Measurements from ENCODE around the gene ATXN10.

Gene ATXN10

DNA sequence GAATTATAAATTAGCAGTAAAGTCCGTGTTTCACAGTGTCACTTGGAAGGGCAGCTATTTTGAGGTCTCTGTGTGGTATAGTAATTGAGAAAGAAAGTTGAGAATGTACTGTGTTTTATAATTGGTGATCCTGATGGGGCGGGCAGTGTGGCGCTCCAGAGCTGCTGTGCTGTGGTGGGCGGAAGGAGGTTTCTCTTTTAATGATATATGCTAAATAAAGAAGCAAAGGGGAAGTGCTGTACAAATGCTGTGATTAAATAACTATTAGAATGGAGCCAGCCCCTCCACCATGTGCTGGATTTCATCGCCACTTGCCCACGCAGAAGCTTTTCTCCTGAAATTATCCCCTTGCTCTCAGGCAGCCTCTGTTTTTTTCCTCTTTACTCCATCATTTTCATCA lies 24.6 kb downstream of the ATXN10 start:
- TF ChIP-seq, protein P1, sequence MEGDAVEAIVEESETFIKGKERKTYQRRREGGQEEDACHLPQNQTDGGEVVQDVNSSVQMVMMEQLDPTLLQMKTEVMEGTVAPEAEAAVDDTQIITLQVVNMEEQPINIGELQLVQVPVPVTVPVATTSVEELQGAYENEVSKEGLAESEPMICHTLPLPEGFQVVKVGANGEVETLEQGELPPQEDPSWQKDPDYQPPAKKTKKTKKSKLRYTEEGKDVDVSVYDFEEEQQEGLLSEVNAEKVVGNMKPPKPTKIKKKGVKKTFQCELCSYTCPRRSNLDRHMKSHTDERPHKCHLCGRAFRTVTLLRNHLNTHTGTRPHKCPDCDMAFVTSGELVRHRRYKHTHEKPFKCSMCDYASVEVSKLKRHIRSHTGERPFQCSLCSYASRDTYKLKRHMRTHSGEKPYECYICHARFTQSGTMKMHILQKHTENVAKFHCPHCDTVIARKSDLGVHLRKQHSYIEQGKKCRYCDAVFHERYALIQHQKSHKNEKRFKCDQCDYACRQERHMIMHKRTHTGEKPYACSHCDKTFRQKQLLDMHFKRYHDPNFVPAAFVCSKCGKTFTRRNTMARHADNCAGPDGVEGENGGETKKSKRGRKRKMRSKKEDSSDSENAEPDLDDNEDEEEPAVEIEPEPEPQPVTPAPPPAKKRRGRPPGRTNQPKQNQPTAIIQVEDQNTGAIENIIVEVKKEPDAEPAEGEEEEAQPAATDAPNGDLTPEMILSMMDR (IDR thresholded peaks at IDR 0.05; ENCODE audit: insufficient read depth, low read depth, low read length, missing control alignments): no peak
- DNase-seq (ENCODE audit: low read depth): peak; percentile 51
- no peak overlapping the region for H3K4me3 ChIP-seq (ENCODE audit: low read depth, low read length)

GRCh38 chr22:45698094-45698493 lies 26.5 kb downstream of the ATXN10 start:
- H3K4me3 ChIP-seq (ENCODE audit: low read depth, low read length): no peak overlapping the region
- DNase-seq (ENCODE audit: low read depth): no peak
- TF ChIP-seq, protein P1 (IDR thresholded peaks at IDR 0.05; ENCODE audit: insufficient read depth, low read depth, low read length, missing control alignments): no peak

GRCh38 chr22:45702981-45703380 lies 31.3 kb downstream of the ATXN10 start:
- H3K4me3 ChIP-seq (ENCODE audit: low read depth, low read length): no peak overlapping the region
- DNase-seq (ENCODE audit: low read depth): no peak

GRCh38 chr22:45703758-45704157 lies 32.1 kb downstream of the ATXN10 start:
- TF ChIP-seq, protein P1 (IDR thresholded peaks at IDR 0.05; ENCODE audit: insufficient read depth, low read depth, low read length, missing control alignments): no peak
- H3K4me3 ChIP-seq (ENCODE audit: low read depth, low read length): no peak overlapping the region
- no peak for DNase-seq (ENCODE audit: low read depth)

More at GRCh38 chr22:45702981-45703380, 31.3 kb downstream of the ATXN10 start:
- TF ChIP-seq, protein P1 (IDR thresholded peaks at IDR 0.05; ENCODE audit: insufficient read depth, low read depth, low read length, missing control alignments): no peak

DNA sequence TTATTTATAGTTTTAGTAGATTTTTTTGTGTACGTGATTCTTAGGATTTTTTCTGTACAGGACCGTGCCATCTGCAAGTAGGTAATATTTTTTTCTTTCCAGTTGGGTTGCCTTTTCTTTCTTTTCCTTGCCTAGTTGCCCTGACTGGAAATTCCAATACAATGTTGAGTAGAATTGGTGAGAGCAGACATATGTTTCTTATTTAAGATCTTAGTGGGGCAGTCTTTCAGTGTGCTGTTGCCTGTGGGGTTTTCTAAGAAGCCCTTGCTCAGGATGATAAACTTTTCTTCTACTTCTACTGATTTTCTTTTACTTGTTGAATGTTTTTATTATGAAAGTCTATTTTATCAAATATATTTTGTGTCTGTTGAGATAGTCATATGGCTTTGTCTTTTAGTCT lies 33.0 kb downstream of the ATXN10 start:
- TF ChIP-seq, protein P1 (IDR thresholded peaks at IDR 0.05; ENCODE audit: insufficient read depth, low read depth, low read length, missing control alignments): no peak
- H3K4me3 ChIP-seq (ENCODE audit: low read depth, low read length): no peak overlapping the region
- no peak for DNase-seq (ENCODE audit: low read depth)

DNA sequence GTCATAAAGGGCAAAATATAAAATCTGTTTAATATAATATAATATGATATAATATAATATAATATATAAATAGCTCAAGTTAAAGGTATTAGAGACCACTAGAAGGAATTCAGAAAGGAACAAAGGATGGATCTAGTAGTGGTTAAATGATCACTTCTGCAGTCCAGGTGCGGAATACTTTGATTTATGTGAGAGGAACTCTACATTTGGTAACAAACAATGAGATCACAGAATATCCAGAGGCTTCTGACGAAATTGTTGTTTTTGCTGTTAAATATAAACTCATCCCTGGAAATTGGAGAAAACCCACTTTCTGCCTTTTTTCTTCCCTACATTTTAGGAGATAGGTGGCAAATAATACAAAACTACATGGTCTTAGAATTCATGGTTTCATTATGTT lies 36.0 kb downstream of the ATXN10 start:
- no peak overlapping the region for H3K4me3 ChIP-seq (ENCODE audit: low read depth, low read length)
- DNase-seq (ENCODE audit: low read depth): no peak
- TF ChIP-seq, protein P1 (IDR thresholded peaks at IDR 0.05; ENCODE audit: insufficient read depth, low read depth, low read length, missing control alignments): no peak

DNA sequence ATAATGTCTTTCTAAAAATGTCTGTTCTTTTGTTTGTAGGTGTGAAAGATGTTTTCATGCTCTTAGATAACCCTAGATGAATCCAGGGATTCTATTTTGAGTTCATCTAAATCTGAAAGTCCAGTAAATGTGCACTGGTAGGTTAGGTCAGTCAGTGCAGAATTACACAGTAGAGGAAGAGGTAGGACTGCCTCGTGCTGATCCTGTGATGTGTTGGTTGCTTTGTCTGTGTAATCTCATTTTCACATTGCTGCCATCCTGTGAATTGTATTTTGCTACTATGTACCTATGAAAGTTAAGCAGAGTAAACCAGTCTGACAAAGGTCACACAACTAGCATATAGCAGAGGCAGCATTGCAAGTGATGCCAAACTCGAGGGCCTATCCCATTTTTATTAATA lies 36.5 kb downstream of the ATXN10 start:
- TF ChIP-seq, protein P1 (IDR thresholded peaks at IDR 0.05; ENCODE audit: insufficient read depth, low read depth, low read length, missing control alignments): no peak
- no peak for DNase-seq (ENCODE audit: low read depth)

More for the DNA sequence above, 36.5 kb downstream of the ATXN10 start:
- H3K4me3 ChIP-seq (ENCODE audit: low read depth, low read length): no peak overlapping the region

Measured in GM12865 (cell line).